IMR-90 (cell line): ENCODE data around the gene PI3. TPM values are rescaled to one million over a fixed set of nuclear protein-coding genes. Genes with fewer than 3 reads are reported as not detected.

Source experiments
- ATAC-seq: fragments of 200-7000 bp; cut with Tn5 transposase; 2 replicates; pipeline ENCODE4 v1.9.1; 2020; ENCODE audit warnings: low read depth, mild to moderate bottlenecking, moderate library complexity
- BruUV-seq: library from RNA; stranded (reverse); fragments of 400-500 nt; replicated peaks from 2 replicates; lab custom pipeline; 2021; lab: Mats Ljungman, UMichigan
- CTCF ChIA-PET: fragments of 300-600 bp; formaldehyde crosslinking; extraction: SDS; loops from one replicate; lab custom pipeline; 2021; ENCODE audit warnings: antibody characterized with exemption; lab: Yijun Ruan, JAX
- POLR2A ChIA-PET: fragments of 300-600 bp; sonication (Branson Sonifier 250); formaldehyde crosslinking; loops from one replicate; lab custom pipeline; 2022; ENCODE audit warnings: antibody characterized with exemption; ENCODE audit not compliant: unreplicated experiment; lab: Charles Lee
- DNase-seq: peaks from one replicate; pipeline ENCODE4 v3.0.0; 2013
- H2AFZ ChIP-seq: replicated peaks from 2 replicates; pipeline ENCODE3; 2013; ENCODE audit warnings: low read length, mild to moderate bottlenecking; ENCODE audit not compliant: poor library complexity
- H2AK5ac ChIP-seq: 2 replicates; pipeline ENCODE4 v1.6.1; 2013; ENCODE audit warnings: low read depth, low read length, inconsistent platforms
- H2AK9ac ChIP-seq: replicated peaks from 2 replicates; pipeline ENCODE3; 2013; ENCODE audit warnings: mild to moderate bottlenecking, low read depth, low read length, moderate library complexity; ENCODE audit not compliant: poor library complexity
- H2BK120ac ChIP-seq: 2 replicates; pipeline ENCODE4 v1.6.1; 2013; ENCODE audit warnings: low read depth, low read length, inconsistent platforms
- H2BK15ac ChIP-seq: 3 replicates; pipeline ENCODE4 v1.6.1; 2013; ENCODE audit warnings: low read depth, low read length, inconsistent platforms
- H2BK20ac ChIP-seq: 2 replicates; pipeline ENCODE4 v1.6.1; 2013; ENCODE audit warnings: low read depth, mild to moderate bottlenecking, inconsistent platforms, low read length, moderate library complexity
- H2BK5ac ChIP-seq: 2 replicates; pipeline ENCODE4 v1.6.1; 2013; ENCODE audit warnings: mild to moderate bottlenecking, low read depth, low read length, inconsistent platforms; ENCODE audit not compliant: poor library complexity, severe bottlenecking
- H3K14ac ChIP-seq: replicated peaks from 2 replicates; pipeline ENCODE4 v1.6.1; 2013; ENCODE audit warnings: low read depth, low read length, inconsistent platforms
- H3K18ac ChIP-seq: 2 replicates; pipeline ENCODE4 v1.6.1; 2013; ENCODE audit warnings: low read depth, low read length, control low read depth
- H3K23ac ChIP-seq: 2 replicates; pipeline ENCODE4 v1.6.1; 2013; ENCODE audit warnings: low read depth, low read length, inconsistent platforms
- H3K27ac ChIP-seq: 2 replicates; pipeline ENCODE4 v1.5.1; 2013; ENCODE audit warnings: mild to moderate bottlenecking, control low read depth, low read length; ENCODE audit not compliant: insufficient read depth
- H3K27me3 ChIP-seq: 2 replicates; pipeline ENCODE4 v1.6.1; 2013; ENCODE audit warnings: low read length; ENCODE audit not compliant: control insufficient read depth, insufficient read depth
- H3K36me3 ChIP-seq: 2 replicates; pipeline ENCODE4 v1.6.1; 2013; ENCODE audit warnings: low read length, mixed read lengths; ENCODE audit not compliant: control insufficient read depth, insufficient read depth
- H3K4ac ChIP-seq: 2 replicates; pipeline ENCODE4 v1.6.1; 2013; ENCODE audit warnings: low read depth, low read length, inconsistent platforms
- H3K4me1 ChIP-seq: 2 replicates; pipeline ENCODE4 v1.6.1; 2013; ENCODE audit warnings: low read length, mixed read lengths; ENCODE audit not compliant: control insufficient read depth, insufficient read depth
- H3K4me2 ChIP-seq: 2 replicates; pipeline ENCODE4 v1.6.1; 2013; ENCODE audit warnings: low read depth, mild to moderate bottlenecking, control low read depth, low read length, moderate library complexity
- H3K4me3 ChIP-seq: 2 replicates; pipeline ENCODE4 v1.5.1; 2013; ENCODE audit warnings: low read depth, mild to moderate bottlenecking, control low read depth, low read length, moderate library complexity; ENCODE audit not compliant: insufficient read depth
- H3K56ac ChIP-seq: 2 replicates; pipeline ENCODE4 v1.6.1; 2013; ENCODE audit warnings: low read length, inconsistent platforms; ENCODE audit not compliant: insufficient read depth; ENCODE audit errors: extremely low read depth
- H3K79me1 ChIP-seq, 2 experiments: 2 replicates each; pipeline ENCODE4 v1.6.1; 2013; ENCODE audit warnings: low read length in 2 of 2, inconsistent platforms in 1 of 2, low read depth in 1 of 2
- H3K9ac ChIP-seq: 2 replicates; pipeline ENCODE4 v1.6.1; 2013; ENCODE audit warnings: low read depth, low read length, control low read depth
- H3K9me1 ChIP-seq: 2 replicates; pipeline ENCODE4 v1.6.1; 2013; ENCODE audit warnings: low read length, inconsistent platforms; ENCODE audit not compliant: insufficient read depth
- H3K9me3 ChIP-seq: 2 replicates; pipeline ENCODE4 v1.6.1; 2013; ENCODE audit warnings: low read length; ENCODE audit not compliant: control insufficient read depth, insufficient read depth
- H4K20me1 ChIP-seq: 2 replicates; pipeline ENCODE4 v1.6.1; 2013; ENCODE audit warnings: low read length, inconsistent platforms; ENCODE audit not compliant: insufficient read depth
- H4K5ac ChIP-seq: 2 replicates; pipeline ENCODE4 v1.6.1; 2013; ENCODE audit warnings: mild to moderate bottlenecking, low read depth, low read length, control low read depth
- H4K8ac ChIP-seq, 2 experiments: 2 replicates each; pipeline ENCODE4 v1.6.1; 2013; ENCODE audit warnings: low read depth in 2 of 2, low read length in 2 of 2, control low read depth in 1 of 2, inconsistent platforms in 1 of 2
- H4K91ac ChIP-seq: 2 replicates; pipeline ENCODE4 v1.6.1; 2013; ENCODE audit warnings: low read depth, low read length, inconsistent platforms; ENCODE audit not compliant: insufficient read depth
- USF2 ChIP-seq: fragments of 150-350 bp; IDR thresholded peaks from 2 replicates; pipeline ENCODE4 v1.6.1; 2017; ENCODE audit warnings: mild to moderate bottlenecking, antibody characterized with exemption, low read length, low read depth
- dilution Hi-C: fragments of 300-500 bp; cut with HindIII; formaldehyde crosslinking; loops from one replicate; pipeline ENCODE4 v1.14.3; 2018; ENCODE audit warnings: low sequenced_read_pairs; ENCODE audit not compliant: unreplicated experiment
- in situ Hi-C: fragments of 300-500 bp; cut with MboI; formaldehyde crosslinking; loops from 3 replicates; pipeline ENCODE4 v1.14.3; 2019; ENCODE audit warnings: low sequenced_read_pairs, inconsistent platforms, mixed read lengths
- intact Hi-C: fragments of 100-400 bp; cut with micrococcal nuclease; formaldehyde crosslinking; loops from 2 replicates; pipeline ENCODE4 v1.10.0; 2022
- polyA plus RNA-seq, 3 experiments: library from polyadenylated mRNA; depleted of rRNA; stranded (reverse); fragments of >200 nt; gene quantifications; 2 replicates each; pipeline ENCODE4 v1.2.3, GENCODE V29; 2012; ENCODE audit warnings: low replicate concordance in 1 of 3
- total RNA-seq: library from RNA; depleted of rRNA; stranded (reverse); fragments of >200 nt; gene quantifications from 2 replicates; pipeline ENCODE4 v1.2.3, GENCODE V29; 2012; rRNA removed

PI3 gene
- total and polyA plus RNA-seq, 2 of the 4 experiments (the other 2 are of a cell fraction) = not detected

GRCh38 chr20:45223136-45223535, 48.4 kb downstream of the PI3 start:
- intact Hi-C loops = no loop called here
- Histone ChIP-seq H2BK20ac (no peak overlapping the region), H3K56ac (no peak overlapping the region), H2AK5ac (no peak overlapping the region), H3K4me3 (no peak overlapping the region), H3K9ac (no peak overlapping the region), H4K5ac (no peak overlapping the region), H3K36me3 (no peaks in the 10 kb centered on the region), H3K4me2 (no peak overlapping the region), H3K14ac (no peak overlapping the region), H4K20me1 (no peaks in the 10 kb centered on the region), H3K27me3 (no peaks in the 10 kb centered on the region; the same call in 1 of the 2 replicates), H3K9me3 (no peaks in the 10 kb centered on the region), H2BK15ac (no peak overlapping the region), H3K79me1 (no peaks in the 10 kb centered on the region), H2BK5ac (no peak overlapping the region), H4K91ac (no peak overlapping the region), H3K23ac (no peak overlapping the region), H3K9me1 (no peaks in the 10 kb centered on the region), H2AFZ (no peak overlapping the region), H2BK120ac (no peak overlapping the region), H2AK9ac (no peak overlapping the region), H3K18ac (no peak overlapping the region), H3K27ac (no peak overlapping the region), H4K8ac (no peak overlapping the region), H3K4me1 (no peaks in the 10 kb centered on the region), H3K4ac (no peak overlapping the region)
- TF ChIP-seq USF2 = no peak
- POLR2A ChIA-PET = no interaction called here
- ATAC-seq (no peak), DNase-seq (no peak)
- dilution Hi-C loops = no loop called here
- BruUV-seq = no TSS peak
- CTCF ChIA-PET = no interaction called here
- in situ Hi-C loops = no loop called here

Other genes starting within 250 kb of the PI3 start
- gene TOMM34, start 214.5 kb upstream of the PI3 start, total RNA-seq = 82.8 and 97.5 TPM in 2 replicates
- 98.2 and 101 TPM in 2 replicates for gene TOMM34, start 214.5 kb upstream of the PI3 start, polyA plus RNA-seq (2012; rRNA removed)
- 22.2 and 30.0 TPM in 2 replicates for gene STK4, start 208.4 kb upstream of the PI3 start, total RNA-seq
- gene STK4, start 208.4 kb upstream of the PI3 start, polyA plus RNA-seq (2012; rRNA removed) = 8.3 and 10.2 TPM in 2 replicates
- 0.54 and 0.56 TPM in 2 replicates for gene KCNS1, start 73.8 kb upstream of the PI3 start, total RNA-seq
- 0.46 and 0.62 TPM in 2 replicates for gene KCNS1, start 73.8 kb upstream of the PI3 start, polyA plus RNA-seq (2012; rRNA removed)
- gene WFDC5, start 59.7 kb upstream of the PI3 start, total RNA-seq = not detected in 2 replicates
- gene WFDC5, start 59.7 kb upstream of the PI3 start, polyA plus RNA-seq (2012; rRNA removed) = not detected in 2 replicates
- gene WFDC12, start 50.4 kb upstream of the PI3 start, total RNA-seq = not detected in 2 replicates
- gene WFDC12, start 50.4 kb upstream of the PI3 start, polyA plus RNA-seq (2012; rRNA removed) = not detected in 2 replicates
- gene SEMG1, start 32.1 kb downstream of the PI3 start, total RNA-seq = not detected in 2 replicates
- gene SEMG1, start 32.1 kb downstream of the PI3 start, polyA plus RNA-seq (2012; rRNA removed) = not detected in 2 replicates
- not detected in 2 replicates for gene SEMG2, start 46.5 kb downstream of the PI3 start, total RNA-seq
- gene SEMG2, start 46.5 kb downstream of the PI3 start, polyA plus RNA-seq (2012; rRNA removed) = not detected in 2 replicates
- gene SLPI, start 79.7 kb downstream of the PI3 start, total RNA-seq = not detected in 2 replicates
- gene SLPI, start 79.7 kb downstream of the PI3 start, polyA plus RNA-seq (2012; rRNA removed) = not detected in 2 replicates
- gene RBPJL, start 131.9 kb downstream of the PI3 start, total RNA-seq = not detected in 2 replicates
- not detected in 2 replicates for gene RBPJL, start 131.9 kb downstream of the PI3 start, polyA plus RNA-seq (2012; rRNA removed)
- gene MATN4, start 133.4 kb downstream of the PI3 start, total RNA-seq = not detected in 2 replicates
- 0.12 and 0.13 TPM in 2 replicates for gene MATN4, start 133.4 kb downstream of the PI3 start, polyA plus RNA-seq (2012; rRNA removed)
- gene SDC4, start 173.5 kb downstream of the PI3 start, total RNA-seq = 265 and 275 TPM in 2 replicates
- 181 and 203 TPM in 2 replicates for gene SDC4, start 173.5 kb downstream of the PI3 start, polyA plus RNA-seq (2012; rRNA removed)
- gene SYS1, start 188.3 kb downstream of the PI3 start, total RNA-seq = 12.9 and 16.7 TPM in 2 replicates
- gene SYS1, start 188.3 kb downstream of the PI3 start, polyA plus RNA-seq (2012; rRNA removed) = 24.6 and 29.2 TPM in 2 replicates
- not detected in 2 replicates for gene TP53TG5, start 203.4 kb downstream of the PI3 start, total RNA-seq
- gene TP53TG5, start 203.4 kb downstream of the PI3 start, polyA plus RNA-seq (2012; rRNA removed) = not detected in 2 replicates
- 1.1 and 1.3 TPM in 2 replicates for gene DBNDD2, start 233.4 kb downstream of the PI3 start, total RNA-seq
- 7.8 and 9.3 TPM in 2 replicates for gene DBNDD2, start 233.4 kb downstream of the PI3 start, polyA plus RNA-seq (2012; rRNA removed)
- gene PIGT, start 241.2 kb downstream of the PI3 start, total RNA-seq = 27.2 and 31.2 TPM in 2 replicates
- gene PIGT, start 241.2 kb downstream of the PI3 start, polyA plus RNA-seq (2012; rRNA removed) = 145 and 168 TPM in 2 replicates